ENCODE measurements around the gene NT5C1A. TPM values are rescaled to one million over a fixed set of nuclear protein-coding genes. Genes with fewer than 3 reads are reported as not detected.

Gene NT5C1A
- 10 to 100 TPM; 10.6 to 22.8 TPM for total RNA-seq
- long read RNA-seq, partial matches to known transcripts = 4 of 8 reads
- long read RNA-seq, other reads (novel, unspliced or antisense) = 0 of 8 reads

- intact Hi-C loops (cut with DNase I) = no loop called here
- DNase-seq (peak; percentile 43), ATAC-seq (peak; percentile 72 to 87)
Measured at GRCh38 chr1:39671793-39672550, at the start of gene NT5C1A. TSS of gene NT5C1A (minus strand) at chr1:39672107. CDS start at chr1:39672038, 69 bp downstream.

GRCh38 chr1:39721664-39722063 lies 49.8 kb upstream of the NT5C1A start:
- DNase-seq (no peak), ATAC-seq (no peak)
- intact Hi-C loops (cut with DNase I) = loop anchor here (5.0 kb wide), 2 partner anchors 69 to 114 kb away; no protein-coding TSS in a partner anchor

GRCh38 chr1:39720094-39720999 lies 48.4 kb upstream of the NT5C1A start:
- ATAC-seq = peak; percentile 30 to 48
- no peak for DNase-seq
- intact Hi-C loops (cut with DNase I) = loop anchor here (5.0 kb wide), 2 partner anchors 68 to 113 kb away; no protein-coding TSS in a partner anchor

GRCh38 chr1:39717809-39718208 lies 45.9 kb upstream of the NT5C1A start:
- intact Hi-C loops (cut with DNase I) = loop anchor here in 1 of 2 donors (2.0 to 5.0 kb wide), 2 partner anchors 41 to 109 kb away; no protein-coding TSS in a partner anchor
- DNase-seq (no peak), ATAC-seq (no peak)

- DNase-seq (no peak), ATAC-seq (no peak)
- intact Hi-C loops (cut with DNase I) = no loop called here
Measured at GRCh38 chr1:39713557-39713956, 41.6 kb upstream of the NT5C1A start.

GRCh38 chr1:39711966-39712340 lies 40.0 kb upstream of the NT5C1A start:
- no peak for ATAC-seq
- intact Hi-C loops (cut with DNase I) = no loop called here
- no peak for DNase-seq

GRCh38 chr1:39711104-39711965 lies 39.4 kb upstream of the NT5C1A start:
- DNase-seq (no peak), ATAC-seq (peak; percentile 23 to 79)
- intact Hi-C loops (cut with DNase I) = no loop called here

GRCh38 chr1:39707506-39707905 lies 35.6 kb upstream of the NT5C1A start:
- intact Hi-C loops (cut with DNase I) = no loop called here
- no peak for ATAC-seq
- no peak for DNase-seq

GRCh38 chr1:39704757-39705156 lies 32.9 kb upstream of the NT5C1A start:
- intact Hi-C loops (cut with DNase I) = no loop called here
- ATAC-seq = no peak
- DNase-seq = no peak

GRCh38 chr1:39701049-39701439 lies 29.1 kb upstream of the NT5C1A start:
- DNase-seq = peak; percentile 69
- intact Hi-C loops (cut with DNase I) = no loop called here
- peak; percentile 64 to 84 for ATAC-seq

- DNase-seq (no peak), ATAC-seq (no peak)
- intact Hi-C loops (cut with DNase I) = no loop called here
Measured at GRCh38 chr1:39700348-39700747, 28.4 kb upstream of the NT5C1A start.

GRCh38 chr1:39699419-39699818 lies 27.5 kb upstream of the NT5C1A start:
- no peak for ATAC-seq
- no peak for DNase-seq
- intact Hi-C loops (cut with DNase I) = no loop called here

GRCh38 chr1:39698568-39698967 lies 26.7 kb upstream of the NT5C1A start:
- DNase-seq = no peak
- intact Hi-C loops (cut with DNase I) = no loop called here
- no peak for ATAC-seq

- intact Hi-C loops (cut with DNase I) = no loop called here
- DNase-seq = no peak
- no peak for ATAC-seq
Measured at GRCh38 chr1:39696448-39696847, 24.5 kb upstream of the NT5C1A start.

GRCh38 chr1:39695016-39695415 lies 23.1 kb upstream of the NT5C1A start:
- intact Hi-C loops (cut with DNase I) = no loop called here
- no peak for ATAC-seq
- DNase-seq = no peak

- intact Hi-C loops (cut with DNase I) = no loop called here
- ATAC-seq (no peak), DNase-seq (no peak)
Measured at GRCh38 chr1:39694026-39694425, 22.1 kb upstream of the NT5C1A start.

- ATAC-seq = peak in 1 of 2 donors; percentile 16
- intact Hi-C loops (cut with DNase I) = no loop called here
- DNase-seq = no peak
Measured at GRCh38 chr1:39692152-39693074, 20.5 kb upstream of the NT5C1A start.

Measured in left cardiac atrium (tissue), 4 donors.